GM23338 (cell line): ENCODE results near the gene MAST4.

Experiments
- CREB1 ChIP-seq: fragments of 250-450 bp; sonication (Bioruptor Pico); IDR thresholded peaks from 2 replicates; pipeline ENCODE4 v1.5.0; 2020; ENCODE audit warnings: low read depth, mild to moderate bottlenecking, moderate library complexity
- EZH2 ChIP-seq: fragments of 200-600 bp; sonication (generic); IDR thresholded peaks from one replicate; pipeline ENCODE4 v1.8.0; 2017; ENCODE audit warnings: antibody characterized with exemption, mild to moderate bottlenecking, low read depth; ENCODE audit not compliant: unreplicated experiment
- EZH2phosphoT487 ChIP-seq: fragments of 200-600 bp; sonication (generic); IDR thresholded peaks from one replicate; pipeline ENCODE4 v1.8.1; 2018; ENCODE audit warnings: antibody characterized with exemption; ENCODE audit not compliant: unreplicated experiment
- JUNB ChIP-seq: IDR thresholded peaks from one replicate; pipeline ENCODE4 v1.6.1; 2016; ENCODE audit warnings: antibody characterized with exemption; ENCODE audit not compliant: unreplicated experiment
- NANOG ChIP-seq: IDR thresholded peaks from 2 replicates; pipeline ENCODE4 v1.6.1; 2016; ENCODE audit warnings: antibody characterized with exemption, borderline replicate concordance
- POLR2AphosphoS5 ChIP-seq: IDR thresholded peaks from 2 replicates; pipeline ENCODE4 v1.6.1; 2016; ENCODE audit warnings: antibody characterized with exemption, low read depth
- STAT1 ChIP-seq: IDR thresholded peaks from one replicate; pipeline ENCODE4 v1.6.1; 2016; ENCODE audit warnings: antibody characterized with exemption; ENCODE audit not compliant: unreplicated experiment
- TF ChIP-seq, protein P1 (sequence below), 2 experiments: fragments of 200-600 bp in 1 of 2; sonication (generic) in 1 of 2; conservative IDR thresholded peaks; 2 replicates each; pipeline versions ENCODE4 v1.5.1 to v1.6.1; 2016 to 2017; ENCODE audit warnings: antibody characterized with exemption in 2 of 2, low read depth in 2 of 2, mild to moderate bottlenecking in 2 of 2, moderate library complexity in 1 of 2
- TF ChIP-seq, protein P2 (sequence below): IDR thresholded peaks from one replicate; pipeline ENCODE4 v1.6.1; 2018; ENCODE audit warnings: antibody characterized with exemption; ENCODE audit not compliant: unreplicated experiment

DNA sequence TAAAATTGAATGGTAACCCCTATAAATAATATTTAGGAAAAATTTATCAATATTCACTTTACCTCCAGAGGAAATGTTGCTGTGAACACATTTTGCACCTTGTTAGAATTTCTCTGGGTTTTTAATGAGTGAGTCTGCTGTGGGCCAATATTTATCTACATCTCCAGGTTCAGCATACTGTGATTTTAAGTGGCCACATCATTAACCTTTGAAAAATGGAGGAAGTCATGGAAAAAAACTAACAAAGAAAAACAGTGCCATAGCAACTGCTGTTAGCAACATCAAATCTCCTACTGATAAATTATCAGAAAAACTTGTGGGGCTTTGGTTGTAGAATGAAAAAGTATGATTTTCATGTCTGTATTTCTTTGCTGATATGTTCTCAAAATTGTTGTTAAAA lies 545.5 kb downstream of the MAST4 start:
- TF ChIP-seq, protein P1, sequence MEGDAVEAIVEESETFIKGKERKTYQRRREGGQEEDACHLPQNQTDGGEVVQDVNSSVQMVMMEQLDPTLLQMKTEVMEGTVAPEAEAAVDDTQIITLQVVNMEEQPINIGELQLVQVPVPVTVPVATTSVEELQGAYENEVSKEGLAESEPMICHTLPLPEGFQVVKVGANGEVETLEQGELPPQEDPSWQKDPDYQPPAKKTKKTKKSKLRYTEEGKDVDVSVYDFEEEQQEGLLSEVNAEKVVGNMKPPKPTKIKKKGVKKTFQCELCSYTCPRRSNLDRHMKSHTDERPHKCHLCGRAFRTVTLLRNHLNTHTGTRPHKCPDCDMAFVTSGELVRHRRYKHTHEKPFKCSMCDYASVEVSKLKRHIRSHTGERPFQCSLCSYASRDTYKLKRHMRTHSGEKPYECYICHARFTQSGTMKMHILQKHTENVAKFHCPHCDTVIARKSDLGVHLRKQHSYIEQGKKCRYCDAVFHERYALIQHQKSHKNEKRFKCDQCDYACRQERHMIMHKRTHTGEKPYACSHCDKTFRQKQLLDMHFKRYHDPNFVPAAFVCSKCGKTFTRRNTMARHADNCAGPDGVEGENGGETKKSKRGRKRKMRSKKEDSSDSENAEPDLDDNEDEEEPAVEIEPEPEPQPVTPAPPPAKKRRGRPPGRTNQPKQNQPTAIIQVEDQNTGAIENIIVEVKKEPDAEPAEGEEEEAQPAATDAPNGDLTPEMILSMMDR (conservative IDR thresholded peaks at IDR 0.05; ENCODE audit: low read depth in 2 of 2): no peak
- TF ChIP-seq POLR2AphosphoS5 (no peak), EZH2 (no peak), EZH2phosphoT487 (no peak), CREB1 (CRISPR knock-in tag) (no peak), STAT1 (no peak), NANOG (no peak), JUNB (no peak)
- TF ChIP-seq, protein P2, sequence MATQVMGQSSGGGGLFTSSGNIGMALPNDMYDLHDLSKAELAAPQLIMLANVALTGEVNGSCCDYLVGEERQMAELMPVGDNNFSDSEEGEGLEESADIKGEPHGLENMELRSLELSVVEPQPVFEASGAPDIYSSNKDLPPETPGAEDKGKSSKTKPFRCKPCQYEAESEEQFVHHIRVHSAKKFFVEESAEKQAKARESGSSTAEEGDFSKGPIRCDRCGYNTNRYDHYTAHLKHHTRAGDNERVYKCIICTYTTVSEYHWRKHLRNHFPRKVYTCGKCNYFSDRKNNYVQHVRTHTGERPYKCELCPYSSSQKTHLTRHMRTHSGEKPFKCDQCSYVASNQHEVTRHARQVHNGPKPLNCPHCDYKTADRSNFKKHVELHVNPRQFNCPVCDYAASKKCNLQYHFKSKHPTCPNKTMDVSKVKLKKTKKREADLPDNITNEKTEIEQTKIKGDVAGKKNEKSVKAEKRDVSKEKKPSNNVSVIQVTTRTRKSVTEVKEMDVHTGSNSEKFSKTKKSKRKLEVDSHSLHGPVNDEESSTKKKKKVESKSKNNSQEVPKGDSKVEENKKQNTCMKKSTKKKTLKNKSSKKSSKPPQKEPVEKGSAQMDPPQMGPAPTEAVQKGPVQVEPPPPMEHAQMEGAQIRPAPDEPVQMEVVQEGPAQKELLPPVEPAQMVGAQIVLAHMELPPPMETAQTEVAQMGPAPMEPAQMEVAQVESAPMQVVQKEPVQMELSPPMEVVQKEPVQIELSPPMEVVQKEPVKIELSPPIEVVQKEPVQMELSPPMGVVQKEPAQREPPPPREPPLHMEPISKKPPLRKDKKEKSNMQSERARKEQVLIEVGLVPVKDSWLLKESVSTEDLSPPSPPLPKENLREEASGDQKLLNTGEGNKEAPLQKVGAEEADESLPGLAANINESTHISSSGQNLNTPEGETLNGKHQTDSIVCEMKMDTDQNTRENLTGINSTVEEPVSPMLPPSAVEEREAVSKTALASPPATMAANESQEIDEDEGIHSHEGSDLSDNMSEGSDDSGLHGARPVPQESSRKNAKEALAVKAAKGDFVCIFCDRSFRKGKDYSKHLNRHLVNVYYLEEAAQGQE: no peak
